ENCODE data around the gene NEURL3.

DNA sequence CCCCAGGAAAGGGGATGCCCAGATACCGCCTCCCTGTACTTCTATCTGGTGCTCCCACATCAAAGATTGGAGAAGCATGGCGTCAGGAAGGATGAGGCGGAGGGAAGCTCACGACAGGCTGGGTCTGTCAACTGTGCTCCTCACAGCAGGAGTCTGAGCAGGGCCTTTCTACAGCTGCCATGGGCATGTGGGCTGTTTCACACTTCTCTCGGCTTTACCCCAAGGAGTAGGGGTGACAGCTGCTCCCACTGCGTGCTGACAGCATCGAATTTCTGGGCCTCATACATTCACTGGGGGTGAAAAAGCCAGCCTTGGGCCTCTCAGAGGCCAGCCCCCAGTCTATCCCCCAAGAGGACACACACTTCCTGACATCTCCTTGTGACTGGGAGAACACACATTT is 21.1 kb downstream of the NEURL3 start:
- TF ChIP-seq, protein P1, sequence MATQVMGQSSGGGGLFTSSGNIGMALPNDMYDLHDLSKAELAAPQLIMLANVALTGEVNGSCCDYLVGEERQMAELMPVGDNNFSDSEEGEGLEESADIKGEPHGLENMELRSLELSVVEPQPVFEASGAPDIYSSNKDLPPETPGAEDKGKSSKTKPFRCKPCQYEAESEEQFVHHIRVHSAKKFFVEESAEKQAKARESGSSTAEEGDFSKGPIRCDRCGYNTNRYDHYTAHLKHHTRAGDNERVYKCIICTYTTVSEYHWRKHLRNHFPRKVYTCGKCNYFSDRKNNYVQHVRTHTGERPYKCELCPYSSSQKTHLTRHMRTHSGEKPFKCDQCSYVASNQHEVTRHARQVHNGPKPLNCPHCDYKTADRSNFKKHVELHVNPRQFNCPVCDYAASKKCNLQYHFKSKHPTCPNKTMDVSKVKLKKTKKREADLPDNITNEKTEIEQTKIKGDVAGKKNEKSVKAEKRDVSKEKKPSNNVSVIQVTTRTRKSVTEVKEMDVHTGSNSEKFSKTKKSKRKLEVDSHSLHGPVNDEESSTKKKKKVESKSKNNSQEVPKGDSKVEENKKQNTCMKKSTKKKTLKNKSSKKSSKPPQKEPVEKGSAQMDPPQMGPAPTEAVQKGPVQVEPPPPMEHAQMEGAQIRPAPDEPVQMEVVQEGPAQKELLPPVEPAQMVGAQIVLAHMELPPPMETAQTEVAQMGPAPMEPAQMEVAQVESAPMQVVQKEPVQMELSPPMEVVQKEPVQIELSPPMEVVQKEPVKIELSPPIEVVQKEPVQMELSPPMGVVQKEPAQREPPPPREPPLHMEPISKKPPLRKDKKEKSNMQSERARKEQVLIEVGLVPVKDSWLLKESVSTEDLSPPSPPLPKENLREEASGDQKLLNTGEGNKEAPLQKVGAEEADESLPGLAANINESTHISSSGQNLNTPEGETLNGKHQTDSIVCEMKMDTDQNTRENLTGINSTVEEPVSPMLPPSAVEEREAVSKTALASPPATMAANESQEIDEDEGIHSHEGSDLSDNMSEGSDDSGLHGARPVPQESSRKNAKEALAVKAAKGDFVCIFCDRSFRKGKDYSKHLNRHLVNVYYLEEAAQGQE (tag by site-specific recombination; IDR thresholded peaks at IDR 0.05) = no peak
- TF ChIP-seq ZNF155 (tag by site-specific recombination; IDR thresholded peaks at IDR 0.05) = no peak
- TF ChIP-seq ZEB2 (tag by site-specific recombination; IDR thresholded peaks at IDR 0.05) = no peak
- no peak for TF ChIP-seq ZNF174 (tag by site-specific recombination; IDR thresholded peaks at IDR 0.05)
- no peak for TF ChIP-seq SCRT2 (tag by site-specific recombination; IDR thresholded peaks at IDR 0.05)
- TF ChIP-seq, protein P2, sequence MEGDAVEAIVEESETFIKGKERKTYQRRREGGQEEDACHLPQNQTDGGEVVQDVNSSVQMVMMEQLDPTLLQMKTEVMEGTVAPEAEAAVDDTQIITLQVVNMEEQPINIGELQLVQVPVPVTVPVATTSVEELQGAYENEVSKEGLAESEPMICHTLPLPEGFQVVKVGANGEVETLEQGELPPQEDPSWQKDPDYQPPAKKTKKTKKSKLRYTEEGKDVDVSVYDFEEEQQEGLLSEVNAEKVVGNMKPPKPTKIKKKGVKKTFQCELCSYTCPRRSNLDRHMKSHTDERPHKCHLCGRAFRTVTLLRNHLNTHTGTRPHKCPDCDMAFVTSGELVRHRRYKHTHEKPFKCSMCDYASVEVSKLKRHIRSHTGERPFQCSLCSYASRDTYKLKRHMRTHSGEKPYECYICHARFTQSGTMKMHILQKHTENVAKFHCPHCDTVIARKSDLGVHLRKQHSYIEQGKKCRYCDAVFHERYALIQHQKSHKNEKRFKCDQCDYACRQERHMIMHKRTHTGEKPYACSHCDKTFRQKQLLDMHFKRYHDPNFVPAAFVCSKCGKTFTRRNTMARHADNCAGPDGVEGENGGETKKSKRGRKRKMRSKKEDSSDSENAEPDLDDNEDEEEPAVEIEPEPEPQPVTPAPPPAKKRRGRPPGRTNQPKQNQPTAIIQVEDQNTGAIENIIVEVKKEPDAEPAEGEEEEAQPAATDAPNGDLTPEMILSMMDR (tag by site-specific recombination; IDR thresholded peaks at IDR 0.05) = no peak
- TF ChIP-seq TCF7L2 (IDR thresholded peaks at IDR 0.05; ENCODE audit: borderline replicate concordance, low read depth, low read length) = no peak
- TF ChIP-seq, protein P3, sequence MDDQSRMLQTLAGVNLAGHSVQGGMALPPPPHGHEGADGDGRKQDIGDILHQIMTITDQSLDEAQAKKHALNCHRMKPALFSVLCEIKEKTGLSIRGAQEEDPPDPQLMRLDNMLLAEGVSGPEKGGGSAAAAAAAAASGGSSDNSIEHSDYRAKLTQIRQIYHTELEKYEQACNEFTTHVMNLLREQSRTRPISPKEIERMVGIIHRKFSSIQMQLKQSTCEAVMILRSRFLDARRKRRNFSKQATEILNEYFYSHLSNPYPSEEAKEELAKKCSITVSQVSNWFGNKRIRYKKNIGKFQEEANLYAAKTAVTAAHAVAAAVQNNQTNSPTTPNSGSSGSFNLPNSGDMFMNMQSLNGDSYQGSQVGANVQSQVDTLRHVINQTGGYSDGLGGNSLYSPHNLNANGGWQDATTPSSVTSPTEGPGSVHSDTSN (CRISPR knock-in tag; IDR thresholded peaks at IDR 0.05) = no peak
- no peak for TF ChIP-seq KLF7 (tag by site-specific recombination; IDR thresholded peaks at IDR 0.05; ENCODE audit: borderline replicate concordance)
- TF ChIP-seq, protein P4, sequence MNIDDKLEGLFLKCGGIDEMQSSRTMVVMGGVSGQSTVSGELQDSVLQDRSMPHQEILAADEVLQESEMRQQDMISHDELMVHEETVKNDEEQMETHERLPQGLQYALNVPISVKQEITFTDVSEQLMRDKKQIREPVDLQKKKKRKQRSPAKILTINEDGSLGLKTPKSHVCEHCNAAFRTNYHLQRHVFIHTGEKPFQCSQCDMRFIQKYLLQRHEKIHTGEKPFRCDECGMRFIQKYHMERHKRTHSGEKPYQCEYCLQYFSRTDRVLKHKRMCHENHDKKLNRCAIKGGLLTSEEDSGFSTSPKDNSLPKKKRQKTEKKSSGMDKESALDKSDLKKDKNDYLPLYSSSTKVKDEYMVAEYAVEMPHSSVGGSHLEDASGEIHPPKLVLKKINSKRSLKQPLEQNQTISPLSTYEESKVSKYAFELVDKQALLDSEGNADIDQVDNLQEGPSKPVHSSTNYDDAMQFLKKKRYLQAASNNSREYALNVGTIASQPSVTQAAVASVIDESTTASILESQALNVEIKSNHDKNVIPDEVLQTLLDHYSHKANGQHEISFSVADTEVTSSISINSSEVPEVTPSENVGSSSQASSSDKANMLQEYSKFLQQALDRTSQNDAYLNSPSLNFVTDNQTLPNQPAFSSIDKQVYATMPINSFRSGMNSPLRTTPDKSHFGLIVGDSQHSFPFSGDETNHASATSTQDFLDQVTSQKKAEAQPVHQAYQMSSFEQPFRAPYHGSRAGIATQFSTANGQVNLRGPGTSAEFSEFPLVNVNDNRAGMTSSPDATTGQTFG (tag by site-specific recombination; IDR thresholded peaks at IDR 0.05; ENCODE audit: borderline replicate concordance) = no peak
- TF ChIP-seq ZNF600 (tag by site-specific recombination; IDR thresholded peaks at IDR 0.05) = no peak

Data from HEK293 (cell line).